ENCODE results near the gene ARHGAP4. TPM values are rescaled to one million over a fixed set of nuclear protein-coding genes. Genes with fewer than 3 reads are reported as not detected.
A peak's percentile ranks its signal among the peaks of the same experiment; 100 is the strongest.

ARHGAP4 gene
- total RNA-seq, 2 donors from 2014 or later = 56.0 to 65.0 TPM

GRCh38 chrX:153920546-153920945 lies 5.5 kb downstream of the ARHGAP4 start:
- Histone ChIP-seq H3K9ac (ENCODE audit: extremely low read depth, low read length, poor library complexity, severe bottlenecking) (no peak overlapping the region), H3K9me3 (ENCODE audit: control insufficient read depth, low read length) (no peaks in the 10 kb centered on the region), H3K27me3 (ENCODE audit: control insufficient read depth, insufficient read depth, low read length, poor library complexity, severe bottlenecking) (no peaks in the 10 kb centered on the region), H3K4me1 (ENCODE audit: control insufficient read depth, insufficient read depth, low read length) (no peaks in the 10 kb centered on the region), H3K4me3 (ENCODE audit: low read length) (no peak overlapping the region), H3K36me3 (ENCODE audit: control insufficient read depth, insufficient read depth, low read length) (no peaks in the 10 kb centered on the region), H3K27ac (ENCODE audit: low read depth, low read length) (no peak overlapping the region)
- Mint-ChIP-seq H3K36me3 (ENCODE audit: low read depth) (peaks cover 32% of the 10 kb centered on the region), H3K4me3 (no peak overlapping the region), H3K4me1 (peaks cover 4% of the 10 kb centered on the region), H3K27ac (no peak overlapping the region), H3K27me3 (ENCODE audit: insufficient read depth) (no peaks in the 10 kb centered on the region), H3K9me3 (peaks cover 77% of the 10 kb centered on the region)
- no peak for TF ChIP-seq CTCF (conservative IDR thresholded peaks at IDR 0.05)
- WGBS, 2 experiments (ENCODE audit: insufficient coverage in 1 of 2, insufficient read length in 1 of 2) = 98% methylated on average over 13 of the region's 14 CpGs; no CpG with 5 or more reads in 1 of the 2 experiments
- peak; percentile 22 for DNase-seq

DNA sequence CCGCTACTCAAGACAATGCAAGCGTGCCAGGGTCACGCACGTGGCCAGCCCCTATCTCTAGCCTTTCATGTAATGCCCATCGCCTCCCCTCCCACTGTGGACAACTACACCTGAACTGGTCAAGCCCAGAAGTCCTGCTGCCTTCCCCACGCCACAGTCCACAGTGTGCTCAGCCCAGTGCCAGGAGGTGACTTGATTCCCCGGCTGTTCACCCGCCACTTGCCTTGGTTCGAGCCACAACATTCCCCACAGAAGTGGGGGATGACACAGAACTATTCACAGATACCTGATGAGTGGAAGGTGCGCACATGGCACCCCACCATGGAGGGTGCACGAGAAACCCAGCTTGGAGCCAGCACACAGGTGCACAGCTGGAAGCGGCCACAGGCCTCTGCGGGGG lies 6.8 kb downstream of the ARHGAP4 start:
- Mint-ChIP-seq H3K27ac (no peak overlapping the region), H3K27me3 (ENCODE audit: insufficient read depth) (no peaks in the 10 kb centered on the region), H3K9me3 (peaks cover 73% of the 10 kb centered on the region), H3K36me3 (ENCODE audit: low read depth) (peaks cover 37% of the 10 kb centered on the region), H3K4me3 (no peak overlapping the region), H3K4me1 (peaks cover 4% of the 10 kb centered on the region)
- no peaks in the 10 kb centered on the region for H3K9me3 ChIP-seq (ENCODE audit: control insufficient read depth, low read length)
- no peak overlapping the region for H3K4me3 ChIP-seq (ENCODE audit: low read length)
- H3K27ac ChIP-seq (ENCODE audit: low read depth, low read length) = no peak overlapping the region
- no peak overlapping the region for H3K9ac ChIP-seq (ENCODE audit: extremely low read depth, low read length, poor library complexity, severe bottlenecking)
- 90 to 98% methylated on average over 4 to 13 of the region's 13 CpGs for WGBS, 2 experiments (ENCODE audit: insufficient coverage in 1 of 2, insufficient read length in 1 of 2)
- no peaks in the 10 kb centered on the region for H3K4me1 ChIP-seq (ENCODE audit: control insufficient read depth, insufficient read depth, low read length)
- no peak for DNase-seq
- H3K27me3 ChIP-seq (ENCODE audit: control insufficient read depth, insufficient read depth, low read length, poor library complexity, severe bottlenecking) = no peaks in the 10 kb centered on the region
- TF ChIP-seq CTCF (conservative IDR thresholded peaks at IDR 0.05) = no peak
- H3K36me3 ChIP-seq (ENCODE audit: control insufficient read depth, insufficient read depth, low read length) = no peaks in the 10 kb centered on the region

GRCh38 chrX:153917869-153918268 lies 8.2 kb downstream of the ARHGAP4 start:
- Histone ChIP-seq H3K9me3 (ENCODE audit: control insufficient read depth, low read length) (no peaks in the 10 kb centered on the region), H3K36me3 (ENCODE audit: control insufficient read depth, insufficient read depth, low read length) (no peaks in the 10 kb centered on the region), H3K4me3 (ENCODE audit: low read length) (no peak overlapping the region), H3K9ac (ENCODE audit: extremely low read depth, low read length, poor library complexity, severe bottlenecking) (no peak overlapping the region), H3K27me3 (ENCODE audit: control insufficient read depth, insufficient read depth, low read length, poor library complexity, severe bottlenecking) (no peaks in the 10 kb centered on the region), H3K27ac (ENCODE audit: low read depth, low read length) (no peak overlapping the region), H3K4me1 (ENCODE audit: control insufficient read depth, insufficient read depth, low read length) (no peaks in the 10 kb centered on the region)
- Mint-ChIP-seq H3K27ac (no peak overlapping the region), H3K36me3 (ENCODE audit: low read depth) (peaks cover 40% of the 10 kb centered on the region), H3K27me3 (ENCODE audit: insufficient read depth) (no peaks in the 10 kb centered on the region), H3K4me3 (no peak overlapping the region), H3K9me3 (peaks cover 67% of the 10 kb centered on the region), H3K4me1 (peaks cover 4% of the 10 kb centered on the region)
- no peak for DNase-seq
- WGBS, 2 experiments (ENCODE audit: insufficient coverage in 1 of 2, insufficient read length in 1 of 2) = 90 to 93% methylated on average over 2 to 6 of the region's 6 CpGs
- no peak for TF ChIP-seq CTCF (conservative IDR thresholded peaks at IDR 0.05)
